HG02623 (cell line): ENCODE results near the gene TYW1.
"Not testable (repeated sequence)": the region's sequence is repeated elsewhere in the genome, so short reads cannot be mapped to it uniquely, and the experiment has no call there.

Experiments
- ATAC-seq: cut with Tn5 transposase; IDR thresholded peaks from one replicate; pipeline ENCODE4 v1.9.1; 2021; ENCODE audit warnings: moderate library complexity; ENCODE audit not compliant: unreplicated experiment

Gene TYW1

DNA sequence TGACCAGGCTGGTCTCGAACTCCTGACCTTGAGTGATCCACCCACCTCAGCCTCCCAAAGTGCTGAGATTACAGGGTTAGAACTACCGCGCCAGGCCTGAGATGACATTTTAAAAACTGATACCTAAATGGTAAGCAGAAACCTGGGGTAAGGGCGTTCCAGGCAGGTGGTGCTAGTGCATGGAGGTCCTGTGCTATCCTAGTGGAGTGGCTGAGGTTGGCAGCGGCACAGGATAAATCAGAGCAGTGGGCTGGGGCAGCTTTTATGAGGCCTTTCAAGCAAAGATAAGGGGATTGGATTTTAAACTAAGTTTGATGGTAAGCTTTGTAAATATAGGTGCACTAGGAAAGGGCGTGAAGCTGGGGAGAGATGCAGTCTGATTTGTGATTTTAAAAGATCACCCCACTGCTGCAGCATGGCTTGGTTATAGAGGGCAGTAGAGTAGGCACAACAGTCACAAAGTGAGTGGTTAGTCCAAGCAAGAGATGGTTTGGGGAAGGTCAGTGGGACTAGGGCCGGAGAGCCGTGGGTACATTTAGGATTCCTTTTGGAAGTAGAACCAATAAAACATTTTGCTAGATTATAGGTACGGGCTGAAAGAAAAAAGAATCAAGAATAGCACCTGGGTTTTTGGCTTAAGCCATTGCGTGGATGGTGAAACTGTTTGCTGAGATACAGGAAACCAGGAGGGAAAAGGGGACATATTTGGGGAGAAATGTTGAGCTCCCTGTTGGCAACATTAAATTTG, 188.5 kb downstream of the TYW1 start:
- not testable (repeated sequence) for ATAC-seq

DNA sequence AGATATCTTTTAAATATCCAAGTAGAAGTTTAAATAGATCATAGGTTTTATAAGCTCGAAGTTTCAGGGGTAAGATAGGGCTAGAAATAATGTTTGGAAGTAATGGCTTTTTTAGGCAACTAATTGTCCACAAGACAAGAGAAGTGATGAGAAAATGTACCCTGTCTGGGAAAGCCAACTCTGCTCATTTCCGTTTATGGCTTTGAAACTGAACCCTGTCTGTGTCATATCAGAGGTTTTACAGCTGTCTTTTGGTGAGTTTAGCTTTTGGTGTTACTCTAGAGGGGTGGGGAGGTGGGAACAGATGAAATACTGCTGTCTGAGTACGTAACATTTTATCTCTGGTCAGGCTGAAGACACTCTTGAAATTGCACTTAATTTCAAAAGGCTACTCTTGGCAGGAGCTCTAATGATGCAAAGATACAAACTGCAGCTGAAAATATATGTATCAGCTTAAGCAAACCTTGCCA, 189.1 kb downstream of the TYW1 start:
- peak; percentile 79 for ATAC-seq

- not testable (repeated sequence) for ATAC-seq
These were observed 192.5 kb downstream of the TYW1 start for GRCh38 chr7:67189160-67189559.

DNA sequence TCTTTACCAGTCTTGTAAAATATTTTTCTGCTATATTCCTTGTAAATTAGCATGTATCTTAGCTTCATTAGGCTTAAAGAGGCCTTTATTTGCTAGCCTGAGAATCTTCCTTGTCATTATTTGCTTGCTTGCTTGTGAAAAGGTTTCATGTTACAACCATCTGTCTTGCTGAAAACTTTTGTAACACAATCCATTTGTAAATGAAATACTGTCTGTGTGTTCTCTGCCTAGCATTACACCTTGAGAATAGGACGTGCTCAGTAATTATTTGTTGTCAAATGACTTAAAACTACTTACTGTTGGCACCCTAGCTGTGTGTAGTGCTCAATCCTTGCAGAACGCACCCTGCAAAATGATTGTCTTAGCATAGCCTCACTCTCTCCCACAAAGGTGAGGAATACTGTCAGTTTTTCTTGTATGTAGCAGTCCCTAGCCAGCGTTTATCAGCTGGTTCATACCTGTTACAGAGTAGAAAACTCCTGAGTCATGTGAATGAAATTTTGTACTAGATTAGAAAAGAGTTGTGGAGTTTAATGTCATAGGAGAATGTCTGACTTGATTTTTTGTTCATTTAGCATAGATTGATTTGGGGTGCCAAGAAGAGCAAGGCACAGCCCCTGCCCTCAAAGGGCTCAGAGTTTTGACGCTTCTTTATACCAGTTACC, 193.3 kb downstream of the TYW1 start:
- not testable (repeated sequence) for ATAC-seq

GRCh38 chr7:67191002-67191720, 194.5 kb downstream of the TYW1 start:
- not testable (repeated sequence) for ATAC-seq

- not testable (repeated sequence) for ATAC-seq
These were observed 195.6 kb downstream of the TYW1 start for GRCh38 chr7:67192123-67192702.

GRCh38 chr7:67192889-67193613, 196.4 kb downstream of the TYW1 start:
- ATAC-seq = not testable (repeated sequence)

GRCh38 chr7:67196176-67196575, 199.5 kb downstream of the TYW1 start:
- ATAC-seq = not testable (repeated sequence)

DNA sequence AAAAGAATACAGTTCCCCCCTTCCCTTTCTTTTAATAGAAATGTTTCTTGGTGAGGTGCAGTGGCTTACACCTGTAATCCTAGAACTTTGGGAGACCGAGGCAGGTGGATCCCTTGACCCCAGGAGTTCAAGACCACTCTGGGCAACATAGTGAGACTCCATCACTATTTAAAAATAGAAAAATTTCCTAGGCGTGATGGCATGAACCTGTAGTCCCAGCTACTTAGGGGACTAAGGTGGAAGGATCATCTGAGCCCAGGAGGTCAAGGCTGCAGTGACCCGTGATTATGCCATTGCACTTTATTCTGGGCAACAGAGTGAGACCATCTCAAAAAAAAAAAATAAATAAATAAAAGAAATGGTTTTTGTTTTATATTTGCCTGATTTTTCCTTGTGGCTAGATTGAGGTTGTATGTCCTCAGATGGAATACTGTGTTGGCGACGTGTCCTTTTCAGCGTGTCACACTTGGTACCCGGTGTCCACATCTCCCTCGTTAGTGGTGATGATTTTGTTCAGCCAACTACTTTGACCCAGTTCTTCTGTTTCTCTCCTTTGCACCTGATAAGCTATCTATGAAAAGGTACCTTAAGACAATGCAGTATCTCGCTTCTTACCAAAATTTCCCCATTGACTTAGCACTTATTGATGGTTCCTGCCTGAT, 202.4 kb downstream of the TYW1 start:
- not testable (repeated sequence) for ATAC-seq

DNA sequence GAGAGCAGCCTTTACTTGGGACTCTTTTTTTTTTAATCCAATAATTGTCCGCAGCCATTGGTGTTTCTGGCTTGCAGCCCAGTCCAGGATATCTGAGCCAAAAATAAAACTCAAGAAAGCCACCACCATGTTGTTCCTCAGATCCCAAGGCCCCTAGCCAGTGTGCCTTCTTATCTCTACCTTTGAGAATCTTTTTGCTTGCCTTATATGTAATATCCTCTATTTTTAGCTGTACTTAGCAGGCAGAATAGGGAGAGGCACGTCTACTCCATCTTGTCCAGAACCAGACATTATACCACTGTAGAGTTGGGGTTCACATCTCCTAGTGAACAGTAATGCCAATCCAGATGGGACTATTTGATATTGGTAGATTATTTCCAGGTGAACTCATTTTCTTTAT, 209.1 kb downstream of the TYW1 start:
- not testable (repeated sequence) for ATAC-seq

- ATAC-seq = no peak
These were observed 209.8 kb downstream of the TYW1 start for GRCh38 chr7:67206452-67206851.

DNA sequence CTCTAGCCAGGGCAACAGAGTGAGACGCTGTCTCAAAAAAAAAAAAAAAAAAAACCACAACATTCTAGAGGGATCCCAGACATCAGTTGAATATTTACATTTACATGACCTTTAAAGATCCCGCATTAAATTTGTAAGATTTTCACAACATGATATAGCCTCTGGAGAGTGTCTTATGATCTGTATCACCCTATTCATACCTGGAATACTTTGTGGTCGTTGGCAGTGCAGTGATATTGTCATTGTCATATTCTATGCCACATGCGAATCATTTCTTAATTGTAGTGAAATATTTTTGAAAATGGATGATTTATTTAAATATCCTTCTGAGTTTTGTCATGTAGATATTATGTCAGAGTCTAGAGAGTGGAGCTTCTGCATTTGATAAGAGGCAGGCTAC, 212.0 kb downstream of the TYW1 start:
- not testable (repeated sequence) for ATAC-seq

DNA sequence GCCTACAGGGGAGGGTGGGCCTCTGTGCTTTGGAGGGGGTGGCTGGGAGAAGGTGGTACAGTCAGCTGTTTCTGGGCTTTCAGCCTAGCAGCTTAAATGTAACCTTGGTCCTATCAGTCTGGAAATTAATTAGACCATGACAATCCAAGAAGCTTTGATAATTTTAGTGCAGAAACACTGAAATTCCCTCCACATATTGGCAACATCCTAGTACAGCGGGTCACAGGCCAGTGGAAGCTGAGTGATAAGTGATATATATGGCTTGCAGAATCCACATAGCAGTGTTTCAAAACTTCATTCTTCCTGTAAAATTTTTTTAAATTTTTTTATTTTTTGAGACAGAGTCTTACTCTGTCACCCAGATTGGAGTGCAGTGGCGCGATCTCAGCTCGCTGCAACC, 212.6 kb downstream of the TYW1 start:
- no peak for ATAC-seq

DNA sequence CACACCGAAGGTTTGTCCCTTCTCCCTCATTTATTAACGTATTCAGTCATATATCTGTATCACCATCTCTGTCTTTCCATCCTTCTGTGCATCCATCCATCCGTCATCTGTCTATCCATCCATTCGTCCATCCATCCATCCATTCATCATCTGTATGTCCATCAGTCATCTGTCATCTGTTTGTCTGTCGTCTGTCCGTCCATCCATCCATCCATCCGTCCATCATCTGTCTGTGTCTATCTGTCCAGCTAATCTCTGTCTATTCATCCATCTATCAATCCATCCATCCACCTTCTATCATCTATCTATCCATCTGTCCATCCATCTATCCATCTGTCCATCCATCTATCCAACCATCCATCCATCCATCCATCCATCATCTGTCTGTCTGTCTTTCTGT, 213.9 kb downstream of the TYW1 start:
- no peak for ATAC-seq

- not testable (repeated sequence) for ATAC-seq
These were observed 215.2 kb downstream of the TYW1 start for GRCh38 chr7:67211650-67212330.

DNA sequence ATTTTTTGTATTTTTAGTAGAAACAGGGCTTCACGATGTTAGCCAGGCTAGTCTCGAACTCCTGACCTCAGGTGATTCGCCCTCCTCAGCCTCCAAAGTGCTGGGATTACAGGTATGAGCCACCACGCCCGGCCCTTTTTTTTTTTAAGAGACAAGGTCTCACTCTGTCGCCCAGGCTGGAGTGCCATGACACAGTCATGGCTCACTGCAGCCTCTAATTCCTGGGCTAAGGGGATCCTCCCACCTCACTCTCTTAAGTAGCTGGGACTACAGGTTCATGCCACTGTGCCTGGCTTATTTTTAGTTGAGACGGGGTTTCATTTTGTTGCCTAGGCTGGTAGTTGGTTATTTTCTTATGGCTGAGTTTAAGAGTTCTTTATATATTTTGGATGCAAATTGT, 216.4 kb downstream of the TYW1 start:
- ATAC-seq = not testable (repeated sequence)

DNA sequence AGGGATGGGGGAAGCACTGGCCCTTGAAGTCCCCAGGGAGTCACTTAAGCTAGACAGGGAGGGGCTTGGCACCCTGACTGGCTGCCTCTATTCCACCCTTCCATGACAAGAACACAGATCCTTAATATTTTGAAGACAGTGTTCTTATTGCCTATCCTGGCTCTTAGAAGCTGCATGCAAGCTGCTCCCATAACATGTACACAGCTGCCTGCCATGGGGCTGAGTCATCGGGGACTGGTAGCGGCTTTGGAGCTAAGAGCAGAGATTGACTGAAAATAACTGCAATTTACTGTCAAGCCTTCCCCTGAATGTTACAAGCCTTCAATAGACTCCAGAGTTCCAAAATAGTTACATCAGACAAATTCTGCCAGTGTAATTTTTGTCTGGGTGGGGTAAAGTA, 226.9 kb downstream of the TYW1 start:
- not testable (repeated sequence) for ATAC-seq

DNA sequence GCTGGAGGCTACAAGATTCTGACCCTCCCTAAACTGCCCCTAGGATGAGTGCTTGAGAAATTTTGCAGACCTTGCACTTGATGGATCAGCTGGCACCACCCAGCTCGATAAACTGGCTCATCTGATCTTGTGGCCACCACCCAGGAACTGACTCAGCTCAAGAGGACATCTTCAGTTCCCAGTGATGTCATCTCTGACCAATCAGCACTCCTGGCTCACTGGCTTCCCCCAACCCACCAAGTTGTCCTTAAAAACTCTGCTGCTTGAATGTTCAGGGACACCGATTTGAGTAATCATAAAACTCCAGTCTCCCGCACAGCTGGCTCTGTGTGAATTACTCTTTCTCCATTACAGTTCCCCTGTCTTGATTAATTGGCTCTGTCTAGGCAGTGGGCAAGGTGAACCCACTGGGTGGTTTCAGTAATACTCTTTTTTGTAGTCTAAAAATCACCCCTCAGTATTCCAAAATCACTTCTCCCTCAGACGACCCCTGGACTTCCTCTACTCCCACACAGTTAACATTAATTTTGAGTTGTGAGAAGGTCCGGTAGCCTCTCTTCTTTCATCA, 229.8 kb downstream of the TYW1 start:
- not testable (repeated sequence) for ATAC-seq

DNA sequence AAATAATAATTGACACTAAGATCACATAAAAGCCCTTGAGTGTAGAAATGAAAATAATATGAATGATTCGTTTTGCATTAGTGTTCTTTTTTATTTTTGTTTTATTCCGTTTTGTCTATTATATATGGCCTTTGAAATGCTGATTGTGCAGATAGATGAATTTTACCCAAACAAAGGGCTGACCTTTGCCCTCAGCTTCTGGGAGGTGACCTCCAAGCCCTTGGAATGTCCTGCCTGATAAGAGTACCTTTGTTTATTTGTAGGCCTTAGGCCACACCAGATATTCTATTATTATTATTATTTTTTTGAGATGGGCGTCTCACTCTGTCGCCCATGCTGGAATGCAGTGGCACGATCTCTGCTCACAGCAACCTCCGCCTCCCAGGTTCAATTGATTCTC, 230.3 kb downstream of the TYW1 start:
- not testable (repeated sequence) for ATAC-seq
